CD4-positive, alpha-beta T cell (primary cell): ENCODE data around the gene ADGRD1. TPM values are rescaled to one million over a fixed set of nuclear protein-coding genes. Genes with fewer than 3 reads are reported as not detected.

ENCODE experiments used
- ATAC-seq: fragments of 200-7000 bp; cut with Tn5 transposase; one replicate; pipeline ENCODE4 v1.10.0; 2022; ENCODE audit warnings: mild to moderate bottlenecking; ENCODE audit not compliant: poor library complexity
- CTCF ChIA-PET: fragments of 350-600 bp; sonication (Branson Sonifier 250); formaldehyde crosslinking; loops from one replicate; lab custom pipeline; 2021; ENCODE audit warnings: antibody characterized with exemption, inconsistent platforms; lab: Charles Lee
- POLR2A ChIA-PET: fragments of 350-600 bp; sonication (Branson Sonifier 250); formaldehyde crosslinking; loops from one replicate; lab custom pipeline; 2021; ENCODE audit warnings: antibody characterized with exemption, inconsistent platforms; lab: Charles Lee
- DNase-seq, 14 experiments: peaks; one replicate each; pipeline ENCODE4 v3.0.0-alpha.2; 2013 to 2020; ENCODE audit warnings: mixed read lengths in 2 of 14
- H3K27ac ChIP-seq, 2 donors: one replicate each; pipeline versions ENCODE4 v1.5.1 to v1.7.0; 2013; ENCODE audit warnings: low read length in 2 of 2, low read depth in 1 of 2, mild to moderate bottlenecking in 1 of 2
- H3K27me3 ChIP-seq, 2 experiments: 1 replicate in 1 of 2; 2 replicates in 1 of 2; pipeline versions ENCODE4 v1.6.1 to v1.7.0; 2013; ENCODE audit warnings: low read length in 2 of 2, control low read depth in 1 of 2, mild to moderate bottlenecking in 1 of 2, moderate library complexity in 1 of 2; ENCODE audit not compliant: insufficient read depth in 2 of 2, control insufficient read depth in 1 of 2
- H3K36me3 ChIP-seq: one replicate; pipeline ENCODE4 v1.6.1; 2013; ENCODE audit warnings: low read length, control low read depth; ENCODE audit not compliant: insufficient read depth
- H3K4me1 ChIP-seq: one replicate; pipeline ENCODE4 v1.6.1; 2013; ENCODE audit warnings: low read length, control low read depth; ENCODE audit not compliant: insufficient read depth
- H3K4me3 ChIP-seq: one replicate; pipeline ENCODE4 v1.5.1; 2013; ENCODE audit warnings: mild to moderate bottlenecking, low read length, moderate library complexity
- H3K9me3 ChIP-seq, 2 experiments: 1 replicate in 1 of 2; 2 replicates in 1 of 2; pipeline versions ENCODE4 v1.6.1 to v1.7.0; 2013; ENCODE audit warnings: low read length in 2 of 2, mild to moderate bottlenecking in 2 of 2, control low read depth in 1 of 2, moderate library complexity in 1 of 2; ENCODE audit not compliant: control insufficient read depth in 1 of 2, insufficient read depth in 1 of 2
- H3K27ac Mint-ChIP-seq: one replicate; pipeline ENCODE4 v1.8.0; 2020; ENCODE audit warnings: mixed read lengths
- H3K27me3 Mint-ChIP-seq: one replicate; pipeline ENCODE4 v1.8.0; 2021; ENCODE audit warnings: mixed read lengths
- H3K36me3 Mint-ChIP-seq: one replicate; pipeline ENCODE4 v1.8.0; 2021; ENCODE audit warnings: low read depth, mixed read lengths
- H3K4me1 Mint-ChIP-seq: one replicate; pipeline ENCODE4 v1.8.0; 2021; ENCODE audit warnings: low read depth, mixed read lengths
- H3K4me3 Mint-ChIP-seq: one replicate; pipeline ENCODE4 v1.8.0; 2020; ENCODE audit warnings: mild to moderate bottlenecking, mixed read lengths
- H3K9me3 Mint-ChIP-seq: one replicate; pipeline ENCODE4 v1.8.0; 2020; ENCODE audit warnings: mixed read lengths
- CTCF ChIP-seq: fragments of 200-600 bp; IDR thresholded peaks from one replicate; pipeline ENCODE4 v1.8.0; 2022; ENCODE audit warnings: antibody characterized with exemption, mild to moderate bottlenecking
- intact Hi-C, 2 experiments: fragments of 100-400 bp; cut with DNase I in 1 of 2; cut with micrococcal nuclease in 1 of 2; formaldehyde crosslinking; loops; one replicate each; pipeline versions ENCODE4 v1.15.1 to v1.9.0; 2023 to 2025; cut with DNase I, micrococcal nuclease
- total RNA-seq, 174 experiments: library from RNA in 2 of 174; stranded (reverse) in 2 of 174; gene quantifications; one replicate each; pipeline ENCODE4 v1.2.3 and lab custom pipeline; 2021 to 2026

The ADGRD1 gene
- total RNA-seq, 2 experiments from 2014 or later: 0.22 TPM; not detected in 1

GRCh38 chr12:131138638-131139362, 185.1 kb downstream of the ADGRD1 start:
- ATAC-seq (no peak), DNase-seq (no peak)
- Histone ChIP-seq H3K36me3 (no peaks in the 10 kb centered on the region), H3K9me3 (peaks cover 0 to 8% of the 10 kb centered on the region in 2 experiments), H3K27me3 (peaks cover 0 to 3% of the 10 kb centered on the region in 2 experiments), H3K27ac (no peak overlapping the region), H3K4me1 (no peaks in the 10 kb centered on the region), H3K4me3 (no peak overlapping the region)
- Mint-ChIP-seq H3K27me3 (no peaks in the 10 kb centered on the region), H3K9me3 (no peaks in the 10 kb centered on the region), H3K27ac (no peak overlapping the region), H3K4me3 (no peak overlapping the region), H3K36me3 (no peaks in the 10 kb centered on the region), H3K4me1 (no peaks in the 10 kb centered on the region)
- CTCF ChIA-PET: no interaction called here
- TF ChIP-seq CTCF: no peak
- intact Hi-C loops: no loop called here
- POLR2A ChIA-PET: no interaction called here

GRCh38 chr12:131139363-131140068, 185.8 kb downstream of the ADGRD1 start:
- H3K4me3 ChIP-seq: no peak overlapping the region
- no peaks in the 10 kb centered on the region for H3K36me3 ChIP-seq
- H3K9me3 ChIP-seq: peaks cover 0 to 8% of the 10 kb centered on the region in 2 experiments
- H3K36me3 Mint-ChIP-seq: no peaks in the 10 kb centered on the region
- no peaks in the 10 kb centered on the region for H3K9me3 Mint-ChIP-seq
- intact Hi-C loops: no loop called here
- H3K27me3 ChIP-seq: peaks cover 0 to 3% of the 10 kb centered on the region in 2 experiments
- DNase-seq (no peak), ATAC-seq (no peak)
- no peak overlapping the region for H3K27ac Mint-ChIP-seq
- H3K4me3 Mint-ChIP-seq: no peak overlapping the region
- H3K27ac ChIP-seq: no peak overlapping the region
- no peak for TF ChIP-seq CTCF
- POLR2A ChIA-PET: no interaction called here
- no peaks in the 10 kb centered on the region for H3K4me1 Mint-ChIP-seq
- no peaks in the 10 kb centered on the region for H3K27me3 Mint-ChIP-seq
- H3K4me1 ChIP-seq: no peaks in the 10 kb centered on the region
- CTCF ChIA-PET: no interaction called here

GRCh38 chr12:131140069-131140435, 186.3 kb downstream of the ADGRD1 start:
- Histone ChIP-seq H3K9me3 (peaks cover 0 to 8% of the 10 kb centered on the region in 2 experiments), H3K4me1 (no peaks in the 10 kb centered on the region), H3K4me3 (no peak overlapping the region), H3K36me3 (no peaks in the 10 kb centered on the region), H3K27me3 (peaks cover 0 to 3% of the 10 kb centered on the region in 2 experiments), H3K27ac (no peak overlapping the region)
- no peaks in the 10 kb centered on the region for H3K9me3 Mint-ChIP-seq
- no peak overlapping the region for H3K4me3 Mint-ChIP-seq
- H3K27ac Mint-ChIP-seq: no peak overlapping the region
- ChIA-PET CTCF (no interaction called here), POLR2A (no interaction called here)
- H3K36me3 Mint-ChIP-seq: no peaks in the 10 kb centered on the region
- ATAC-seq (no peak), DNase-seq (no peak)
- no peaks in the 10 kb centered on the region for H3K27me3 Mint-ChIP-seq
- intact Hi-C loops: no loop called here
- no peaks in the 10 kb centered on the region for H3K4me1 Mint-ChIP-seq
- no peak for TF ChIP-seq CTCF
